Stimulated activated CD8-positive, alpha-beta memory T cell treated with anti-CD3 and anti-CD28 coated beads, Interleukin-15, amount 100 ng/mL, for 48 hours (primary cell): ENCODE results near the gene CLEC14A.

ENCODE experiments used
- DNase-seq, 2 donors: peaks; one replicate each; pipeline ENCODE4 v3.0.0-alpha.2; 2020; ENCODE audit warnings: low read depth in 2 of 2

CLEC14A gene

GRCh38 chr14:38205949-38206665 is 49.8 kb downstream of the CLEC14A start:
- no peak for DNase-seq

DNA sequence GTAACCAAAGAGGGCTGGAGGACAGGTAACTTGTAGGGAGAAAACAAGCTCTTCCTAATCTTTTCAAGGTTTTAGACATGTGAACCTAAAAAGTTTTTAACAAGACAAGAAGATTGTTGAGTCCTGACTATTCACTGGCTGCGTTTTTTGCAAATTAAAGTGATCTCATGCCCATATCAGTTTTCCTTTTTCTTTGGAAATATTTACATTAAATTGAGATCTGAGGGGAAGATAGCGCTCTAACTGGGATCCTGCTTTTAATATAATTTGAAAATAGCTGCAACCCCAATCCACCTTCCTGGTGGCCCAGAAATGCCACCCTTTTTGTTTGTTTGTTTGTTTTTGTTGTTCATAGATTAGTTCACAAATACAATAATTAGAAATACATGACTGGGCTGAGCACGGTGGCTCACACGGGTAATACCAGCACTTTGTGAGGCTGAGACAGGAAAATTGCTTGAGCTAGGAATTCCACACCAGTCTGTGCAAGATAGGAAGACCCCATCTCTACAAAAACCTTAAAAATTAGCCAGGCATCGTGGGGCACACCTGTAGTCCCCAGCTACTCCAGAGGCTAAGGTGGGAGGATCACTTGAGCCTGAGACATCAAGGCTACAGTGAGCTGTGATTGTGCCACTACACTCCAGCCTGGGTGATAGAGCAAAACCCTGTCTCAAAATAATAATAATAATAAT is 50.6 kb downstream of the CLEC14A start:
- DNase-seq, result no peak

GRCh38 chr14:38204719-38205115 is 51.2 kb downstream of the CLEC14A start:
- no peak for DNase-seq
